K562 (cell line): ENCODE measurements around the gene NBEAL1. TPM values are rescaled to one million over a fixed set of nuclear protein-coding genes. Genes with fewer than 3 reads are reported as not detected.
A peak's percentile ranks its signal among the peaks of the same experiment; 100 is the strongest.

Experiments used
- E2F8 ChIP-seq: fragments of 450-650 bp; IDR thresholded peaks from 2 replicates; pipeline ENCODE4 v1.7.1; 2018; ENCODE audit warnings: mild to moderate bottlenecking, low read depth; ENCODE audit not compliant: partially characterized antibody
- GABPB1 ChIP-seq: sonication (generic); formaldehyde crosslinking; IDR thresholded peaks from 2 replicates; pipeline ENCODE4 v1.8.0; 2022; ENCODE audit warnings: mild to moderate bottlenecking, missing genetic modification reagents
- HINFP ChIP-seq: fragments of 450-650 bp; conservative IDR thresholded peaks from 2 replicates; pipeline ENCODE4 v1.6.1; 2016; ENCODE audit warnings: missing genetic modification characterization, low read depth, mild to moderate bottlenecking, control low read depth, missing compliant biosample characterization
- JUN ChIP-seq, 2 experiments: sonication (generic) in 1 of 2; formaldehyde crosslinking in 1 of 2; IDR thresholded peaks; 2 replicates each; pipeline versions ENCODE4 v1.6.1 to v1.8.0; 2012 to 2022; ENCODE audit warnings: borderline replicate concordance in 2 of 2, mild to moderate bottlenecking in 2 of 2, improper control_type of control experiment in 1 of 2, low read depth in 1 of 2, low read length in 1 of 2, missing genetic modification reagents in 1 of 2
- MAFF ChIP-seq: IDR thresholded peaks from 2 replicates; pipeline ENCODE4 v1.6.1; 2012; ENCODE audit warnings: low read length, improper control_type of control experiment
- MEF2A ChIP-seq: IDR thresholded peaks from 2 replicates; pipeline ENCODE4 v1.6.1; 2011; ENCODE audit warnings: low read depth, mild to moderate bottlenecking, low read length, moderate library complexity; ENCODE audit not compliant: control insufficient read depth
- TAF1 ChIP-seq: IDR thresholded peaks from 2 replicates; pipeline ENCODE4 v1.6.1; 2011; ENCODE audit warnings: mild to moderate bottlenecking, low read length, moderate library complexity; ENCODE audit not compliant: insufficient read depth, control insufficient read depth, severe bottlenecking; ENCODE audit errors: extremely low read depth
- ZBTB7A ChIP-seq: IDR thresholded peaks from 2 replicates; pipeline ENCODE4 v1.6.1; 2011; ENCODE audit warnings: low read depth, mild to moderate bottlenecking, low read length, moderate library complexity, borderline replicate concordance; ENCODE audit not compliant: control insufficient read depth
- ZNF224 ChIP-seq: sonication (generic); formaldehyde crosslinking; IDR thresholded peaks from 2 replicates; pipeline ENCODE4 v1.8.0; 2022; ENCODE audit warnings: mild to moderate bottlenecking, missing genetic modification reagents
- ZNF318 ChIP-seq, 2 experiments: fragments of 450-650 bp; IDR thresholded peaks; 2 replicates each; pipeline ENCODE4 v1.6.1; 2016; ENCODE audit warnings: mild to moderate bottlenecking in 2 of 2, borderline replicate concordance in 1 of 2, low read depth in 1 of 2, moderate library complexity in 1 of 2
- polyA plus RNA-seq, 8 experiments: library from polyadenylated mRNA; depleted of rRNA in 4 of 8; stranded (reverse) in 5 of 8; unstranded in 3 of 8; fragments of >200 nt; fragmentation: Nextera tagmentation in 2 of 8; fragmentation: Illumina TruSeq in 1 of 8; extraction: Ambion mirVana in 2 of 8; extraction: Trizol in 1 of 8; gene quantifications; 2 replicates each; pipeline versions ENCODE4 v1.2.1 to v1.2.3, GENCODE V29; 2011 to 2014; ENCODE audit warnings: inconsistent platforms in 1 of 8, missing spikeins in 1 of 8
- total RNA-seq, 7 experiments: library from RNA; depleted of rRNA in 6 of 7; stranded (reverse); fragments of >200 nt in 6 of 7; fragmentation: Illumina TruSeq in 2 of 7; extraction: Trizol in 2 of 7; gene quantifications; 2 replicates each; pipeline versions ENCODE4 v1.2.1 to v1.2.3, GENCODE V29; 2011 to 2021; ENCODE audit warnings: low replicate concordance in 1 of 7

NBEAL1 gene
- total and polyA plus RNA-seq, 9 of the 15 experiments (the other 6 are each of a cell fraction or from before 2014, with no cell fraction given) = 2.1 to 13.5 (median 7.3) TPM

- TF ChIP-seq ZNF318 (IDR thresholded peaks at IDR 0.05; ENCODE audit: borderline replicate concordance in 1 of 2, low read depth in 1 of 2) (peak in 1 of 2 experiments; percentile 75; a peak in 2 of 4 replicates), MAFF (0 out of 2 replicates have a peak, but pooled peaks have one; percentile 14), E2F8 (peak; percentile 24), MEF2A (no peak), GABPB1 (CRISPR knock-in tag) (peak; percentile 82; the same call in 1 of the 2 replicates), ZBTB7A (peak; percentile 77; the same call in 1 of the 2 replicates), TAF1 (peak; percentile 35), JUN (IDR thresholded peaks at IDR 0.05; ENCODE audit: borderline replicate concordance, low read depth, low read length) (peak; percentile 91), JUN (CRISPR knock-in tag; IDR thresholded peaks at IDR 0.05; ENCODE audit: borderline replicate concordance) (no peak), ZNF224 (CRISPR knock-in tag) (no peak), HINFP (no peak)
Measured at GRCh38 chr2:203014456-203015199, at the start of gene NBEAL1 (continued).
